CD4-positive, alpha-beta T cell treated with Interleukin-4 for 4 hours (primary cell): Measurements from ENCODE around the gene SMAD9.
"Not testable (repeated sequence)": the region's sequence is repeated elsewhere in the genome, so short reads cannot be mapped to it uniquely, and the experiment has no call there.

Experiments
- DNase-seq: peaks from one replicate; pipeline ENCODE4 v3.0.0-alpha.2; 2020

The SMAD9 gene

GRCh38 chr13:36907821-36908220, 12.2 kb downstream of the SMAD9 start:
- no peak for DNase-seq

DNA sequence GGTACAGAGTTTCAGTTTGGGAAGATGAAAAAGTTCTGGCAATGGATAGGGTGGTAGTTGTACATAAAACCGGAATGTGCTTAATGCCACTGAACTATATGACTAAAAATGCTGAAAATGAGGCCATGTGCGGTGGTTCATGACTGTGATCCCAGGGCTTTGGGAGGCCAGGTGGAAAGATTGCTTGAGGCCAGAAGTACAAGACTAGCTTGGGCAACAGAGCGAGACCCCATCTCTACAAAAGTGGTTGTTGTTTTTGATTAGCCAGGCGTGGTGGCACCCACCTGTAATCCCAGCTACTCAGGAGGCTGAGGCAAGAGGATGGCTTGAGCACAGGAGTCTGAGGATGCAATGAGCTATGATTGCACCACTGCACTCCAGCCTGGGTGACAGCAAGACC, 12.8 kb downstream of the SMAD9 start:
- no peak for DNase-seq

- no peak for DNase-seq
These were observed 14.1 kb downstream of the SMAD9 start for GRCh38 chr13:36905944-36906343.

DNA sequence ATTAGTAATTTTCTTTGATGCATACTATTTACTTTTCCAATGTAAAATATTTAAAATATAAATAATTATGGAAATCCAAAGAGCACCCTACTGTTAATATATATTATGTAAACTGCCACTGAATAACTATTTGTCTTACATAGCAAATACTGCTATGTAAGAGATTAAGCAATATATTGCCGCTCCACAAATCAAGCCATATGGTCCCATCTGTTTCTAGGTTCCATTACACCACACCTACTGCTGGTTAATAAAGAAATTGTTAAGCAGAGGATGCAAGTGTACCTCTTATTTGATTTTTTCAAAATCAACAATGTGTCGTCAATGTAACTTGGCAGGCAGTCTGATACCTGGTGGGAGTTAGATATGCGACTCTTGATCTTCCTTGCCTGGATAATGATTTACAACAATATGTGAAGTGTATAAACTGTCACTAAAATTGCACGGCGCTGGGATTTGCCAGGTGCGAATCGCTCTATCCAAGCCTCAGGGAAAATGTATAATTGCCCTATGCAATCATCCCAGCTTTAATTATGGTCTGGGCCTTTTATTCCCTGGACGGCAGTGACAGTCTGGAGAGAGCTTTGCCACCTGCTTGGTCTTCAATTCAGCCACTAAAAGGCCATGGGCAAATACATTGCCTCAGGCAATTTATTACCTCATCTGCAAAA, 16.0 kb downstream of the SMAD9 start:
- no peak for DNase-seq

DNA sequence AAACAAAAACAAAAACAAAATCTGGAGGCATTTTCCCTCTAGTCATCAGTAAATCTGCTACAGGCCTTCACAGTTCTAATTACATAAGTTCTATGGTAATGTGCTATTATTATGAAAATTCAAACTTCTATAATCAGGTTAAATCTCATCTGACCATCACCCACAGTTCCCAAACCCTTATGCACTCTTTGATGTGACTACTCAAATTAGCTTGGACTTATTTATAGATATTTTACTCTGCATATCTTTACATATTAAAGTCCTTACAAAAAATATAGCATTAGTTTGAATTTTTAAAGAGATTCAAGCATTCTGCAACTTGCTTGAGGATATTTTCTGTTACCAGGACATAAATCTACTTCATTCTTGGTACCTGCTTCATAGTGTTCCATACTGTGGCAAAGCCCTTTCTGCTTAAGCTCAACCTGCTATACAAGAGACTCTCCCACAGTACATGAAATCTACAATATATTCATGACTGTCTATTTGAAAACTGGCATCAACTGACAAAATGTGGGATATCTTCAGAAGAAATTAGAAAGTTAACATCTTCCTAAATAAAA, 22.9 kb downstream of the SMAD9 start:
- no peak for DNase-seq

DNA sequence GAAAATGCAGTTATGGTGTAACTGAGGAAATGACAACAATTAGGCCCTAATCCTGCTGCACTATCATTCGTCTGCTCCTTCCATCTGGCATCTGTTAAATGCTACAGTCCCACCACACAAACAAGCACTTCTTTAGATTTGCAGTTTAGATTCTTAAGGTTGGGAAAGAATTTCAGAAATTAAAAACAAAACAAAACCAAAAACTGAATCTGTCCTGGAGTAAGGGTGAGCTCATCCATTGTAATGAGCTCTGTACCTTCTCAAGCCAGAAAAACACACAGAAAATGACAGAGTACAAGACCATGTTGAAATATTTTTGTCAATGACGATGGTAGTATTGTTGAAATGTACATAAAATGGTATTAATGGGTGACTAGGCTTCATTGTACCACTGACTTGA, 28.3 kb downstream of the SMAD9 start:
- no peak for DNase-seq

DNA sequence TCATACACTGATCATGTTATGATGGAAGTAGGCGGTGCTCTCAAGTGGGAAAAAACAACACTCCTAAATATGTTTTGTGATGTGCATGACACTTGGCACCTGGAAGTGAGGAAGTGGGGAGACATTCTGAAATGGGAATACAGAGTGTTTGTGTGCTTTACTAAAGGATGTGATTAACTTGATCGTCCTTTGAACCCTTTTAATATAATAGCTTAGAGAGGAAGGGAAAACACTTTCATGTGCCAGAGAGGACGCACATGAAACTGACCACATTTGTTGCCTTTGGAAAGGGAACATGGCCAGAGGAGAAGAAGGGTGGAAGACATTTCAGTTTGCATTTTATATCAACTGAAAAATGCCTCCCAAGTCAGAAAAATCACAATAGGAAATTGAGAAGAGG, 31.4 kb downstream of the SMAD9 start:
- DNase-seq = no peak

- no peak for DNase-seq
These were observed 32.1 kb downstream of the SMAD9 start for GRCh38 chr13:36887758-36888521.

DNA sequence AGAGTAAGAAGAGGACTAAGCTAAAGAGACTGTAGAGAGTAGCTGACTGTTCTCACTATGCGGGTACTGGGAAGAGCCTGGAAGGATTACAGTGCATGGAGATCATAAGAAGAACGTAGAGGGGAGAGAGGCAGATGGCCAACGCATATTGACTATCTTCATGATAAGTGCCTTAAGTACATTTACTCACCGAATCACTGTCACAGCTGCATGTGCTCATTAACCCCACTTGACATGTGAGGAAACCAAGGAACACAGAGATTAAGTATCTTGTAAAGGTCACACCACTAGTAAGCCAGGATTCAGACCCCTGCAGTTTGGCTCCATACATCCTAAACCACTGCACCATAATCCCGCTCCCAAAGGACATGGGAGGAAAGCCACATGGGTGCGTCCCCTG, 34.1 kb downstream of the SMAD9 start:
- DNase-seq = no peak

DNA sequence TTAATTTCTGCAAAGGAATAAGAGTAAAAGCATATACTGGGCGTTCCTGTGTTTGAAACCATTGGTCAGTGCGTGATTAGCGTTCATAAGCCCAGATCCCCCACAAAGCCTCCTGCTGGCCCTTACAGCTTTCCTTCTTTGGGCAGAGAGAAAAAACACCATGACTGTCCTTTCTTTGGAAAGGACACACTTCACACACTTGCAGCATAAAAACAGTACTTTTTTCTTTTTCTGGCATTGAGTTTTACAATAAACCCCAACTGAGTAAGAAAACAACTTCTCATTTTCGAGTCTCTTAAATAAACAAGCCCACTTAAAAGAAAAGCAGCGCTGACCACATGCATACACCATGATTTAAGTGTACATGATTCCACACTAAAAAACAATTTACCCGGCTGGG, 35.8 kb downstream of the SMAD9 start:
- no peak for DNase-seq

GRCh38 chr13:36883824-36884223, 36.2 kb downstream of the SMAD9 start:
- no peak for DNase-seq

- not testable (repeated sequence) for DNase-seq
These were observed 36.6 kb downstream of the SMAD9 start for GRCh38 chr13:36883392-36883791.

DNA sequence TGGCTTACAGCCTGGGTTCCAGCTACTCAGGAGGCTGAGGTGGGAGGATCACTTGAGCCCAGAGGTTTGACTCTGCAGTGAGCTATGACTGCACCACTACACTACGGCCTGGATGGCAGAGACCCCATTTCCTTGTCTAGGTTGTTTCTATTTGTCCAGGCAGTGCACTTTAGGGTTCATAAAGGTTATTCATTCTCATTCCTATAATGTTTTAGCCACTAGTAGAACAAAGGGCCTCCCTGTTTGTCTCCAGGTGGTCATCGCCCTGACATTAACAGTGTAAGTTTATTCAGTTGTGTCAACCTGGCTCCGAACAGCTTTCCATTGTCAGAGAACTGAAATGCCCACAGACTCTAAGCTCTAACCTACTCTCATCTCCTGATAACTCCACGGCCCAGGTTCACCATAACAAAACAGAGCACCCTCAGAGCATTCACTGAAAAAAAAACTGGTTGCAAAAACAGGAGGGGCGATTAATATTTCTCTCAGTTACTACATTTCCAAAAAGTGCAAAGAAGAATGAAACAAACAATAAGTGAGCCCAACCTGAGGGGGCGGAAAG, 37.1 kb downstream of the SMAD9 start:
- DNase-seq = no peak

GRCh38 chr13:36880961-36881360, 39.1 kb downstream of the SMAD9 start:
- no peak for DNase-seq

DNA sequence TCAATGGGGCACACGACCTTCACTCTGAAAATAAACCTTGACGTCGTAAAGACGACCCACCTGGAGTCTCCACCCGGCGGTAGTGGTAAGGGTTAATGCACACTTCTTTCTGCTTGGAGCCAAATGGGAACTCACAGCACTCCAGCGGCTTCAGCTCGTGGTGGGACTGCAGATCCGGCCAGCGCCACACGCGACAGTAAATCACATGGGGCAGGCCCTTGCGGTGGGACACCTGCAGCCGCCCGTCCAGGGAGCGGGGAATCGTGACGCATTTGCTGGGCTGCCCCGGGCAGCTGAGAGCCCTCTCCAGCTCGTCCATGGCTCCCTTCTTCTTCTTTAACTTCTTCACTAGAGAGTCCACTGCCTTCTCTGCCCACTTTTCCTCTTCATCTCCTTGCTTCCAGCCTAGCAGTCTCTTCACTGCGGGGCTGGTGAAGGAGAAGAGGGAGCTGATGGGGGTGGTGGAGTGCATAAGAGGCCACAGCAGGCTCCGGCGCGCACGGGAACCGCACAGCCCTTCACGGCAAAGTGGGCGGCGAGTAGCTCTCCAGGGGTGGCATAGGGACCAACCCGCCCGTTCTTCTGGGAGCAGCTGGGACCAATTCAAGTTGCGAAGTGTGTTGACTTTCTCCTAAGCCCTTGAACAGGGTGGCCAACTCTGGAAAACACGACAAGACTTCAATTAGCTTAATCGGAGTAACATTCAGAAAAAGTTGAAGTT, 40.7 kb downstream of the SMAD9 start:
- no peak for DNase-seq

DNA sequence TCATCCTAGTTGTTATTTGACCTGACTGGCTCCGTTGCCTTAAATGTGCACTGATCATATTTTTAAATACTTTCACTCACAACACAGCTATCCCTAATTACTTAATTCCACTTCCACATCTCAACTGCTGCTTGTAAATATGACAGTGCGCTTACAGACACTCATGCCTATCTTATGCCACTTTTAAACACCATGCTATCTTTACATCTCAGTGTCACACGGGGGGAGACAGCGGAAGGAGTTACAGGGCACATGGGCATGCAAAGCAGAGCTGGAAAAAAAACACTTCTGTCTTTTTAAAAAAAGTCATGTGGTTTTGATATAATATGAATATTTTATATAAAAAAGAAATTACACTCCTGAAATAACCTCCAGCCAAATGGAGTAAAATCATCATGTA, 44.1 kb downstream of the SMAD9 start:
- DNase-seq = no peak

GRCh38 chr13:36875431-36875830, 44.6 kb downstream of the SMAD9 start:
- DNase-seq = no peak

DNA sequence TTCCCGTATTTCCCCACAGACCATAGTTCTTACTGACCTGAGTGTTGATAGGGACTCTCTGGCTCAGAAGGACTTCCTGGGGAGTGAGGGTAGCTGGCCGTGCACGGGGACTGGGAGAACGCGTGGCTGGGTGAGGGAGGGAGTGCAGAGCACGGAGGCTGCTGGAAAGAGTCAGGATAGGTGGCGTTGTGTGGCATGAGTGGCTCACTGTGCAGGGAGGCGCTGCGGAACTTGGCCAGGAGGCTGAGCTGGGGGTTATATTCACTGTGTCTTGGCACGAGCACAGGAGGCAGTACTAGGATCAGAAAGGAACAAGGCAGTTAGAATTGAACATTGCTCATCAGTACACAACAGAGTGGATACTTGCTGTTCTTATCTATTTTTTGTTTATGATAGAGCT, 47.4 kb downstream of the SMAD9 start:
- no peak for DNase-seq

DNA sequence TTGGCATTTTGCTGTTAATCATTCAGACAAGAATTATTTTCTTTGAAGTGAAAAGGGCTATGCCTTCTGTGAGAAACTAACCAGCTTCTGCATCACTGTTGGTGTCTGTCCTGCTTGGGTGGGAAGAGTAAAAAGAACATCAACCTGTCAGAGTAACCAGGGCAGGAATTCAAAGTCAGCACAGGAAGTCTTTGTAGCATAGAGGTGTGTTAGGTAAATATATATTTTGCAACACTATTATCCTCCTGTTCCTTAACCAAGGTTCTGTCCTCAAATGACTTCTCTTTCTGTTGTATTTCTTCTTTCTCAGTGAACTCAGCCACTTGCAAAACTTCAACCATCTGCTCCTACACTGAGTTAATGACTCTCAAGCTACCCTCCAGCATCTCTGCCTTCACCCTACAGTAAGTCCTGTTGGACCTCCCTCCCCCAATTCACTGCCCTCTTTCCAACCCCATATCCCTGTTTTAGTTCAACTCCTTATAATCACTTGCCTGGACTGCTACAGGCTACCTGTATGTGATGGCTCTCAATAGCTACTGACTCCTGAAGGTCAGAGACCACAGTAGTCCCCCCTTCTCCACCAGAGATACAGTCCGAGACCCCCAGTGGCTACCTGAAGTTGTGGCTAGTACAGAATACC, 49.9 kb downstream of the SMAD9 start:
- no peak for DNase-seq

DNA sequence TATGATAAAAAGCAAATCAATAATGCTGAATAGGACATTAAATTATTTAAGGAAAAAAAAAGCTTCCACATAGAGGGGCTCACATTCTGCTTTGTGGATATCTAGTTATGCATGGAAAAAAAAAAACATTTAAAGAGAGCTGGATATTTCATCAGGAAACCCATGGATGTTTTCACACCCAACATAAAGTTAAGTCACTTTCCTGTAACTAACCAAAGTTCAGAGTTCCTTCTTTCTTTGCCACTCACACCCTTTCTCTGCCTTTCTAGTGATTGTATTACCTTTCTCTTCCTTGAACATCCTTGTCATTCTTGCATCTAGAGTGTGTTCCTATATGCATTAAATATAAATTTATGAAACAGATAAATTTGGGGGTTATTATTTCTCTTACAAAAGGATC, 53.8 kb downstream of the SMAD9 start:
- no peak for DNase-seq

DNA sequence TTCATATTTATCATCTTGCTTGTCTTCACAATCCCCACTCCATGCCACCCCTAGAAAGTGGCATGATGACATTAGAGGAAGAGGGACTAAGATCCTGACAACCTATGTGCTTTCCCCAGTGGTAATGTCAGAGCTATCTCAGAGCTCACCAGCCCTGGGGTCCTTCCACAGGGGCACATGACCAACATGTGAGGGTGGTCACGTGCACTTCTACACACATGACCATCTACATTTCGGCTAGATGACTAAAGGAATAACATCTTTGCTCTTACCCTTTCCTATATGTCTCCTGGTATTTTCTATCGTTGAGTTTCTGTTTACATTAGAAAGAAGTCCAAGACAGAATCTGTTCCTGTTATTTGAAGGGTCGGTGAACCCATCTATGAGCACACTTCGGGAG, 54.8 kb downstream of the SMAD9 start:
- no peak for DNase-seq

DNA sequence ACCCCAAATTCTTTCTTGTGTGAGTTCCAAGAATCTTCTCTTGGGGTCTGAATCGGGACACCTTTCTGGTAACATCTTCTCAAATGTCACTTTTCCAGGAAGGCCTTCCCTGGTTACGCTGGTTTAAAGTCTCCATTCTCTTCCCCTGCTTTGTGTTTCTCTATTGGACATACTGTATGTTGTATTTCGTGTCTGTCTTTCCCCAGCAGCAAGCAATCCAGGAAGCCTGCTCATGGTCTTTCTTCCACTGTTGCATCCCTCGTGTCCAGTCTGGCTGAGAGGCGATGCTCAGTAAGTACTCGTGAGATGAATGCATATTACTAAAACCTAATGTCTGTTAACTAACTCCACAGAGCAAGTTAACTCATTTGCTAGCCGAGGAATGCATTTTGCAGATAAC, 57.3 kb downstream of the SMAD9 start:
- no peak for DNase-seq
